ENCODE results near the gene RNF212.

DNA sequence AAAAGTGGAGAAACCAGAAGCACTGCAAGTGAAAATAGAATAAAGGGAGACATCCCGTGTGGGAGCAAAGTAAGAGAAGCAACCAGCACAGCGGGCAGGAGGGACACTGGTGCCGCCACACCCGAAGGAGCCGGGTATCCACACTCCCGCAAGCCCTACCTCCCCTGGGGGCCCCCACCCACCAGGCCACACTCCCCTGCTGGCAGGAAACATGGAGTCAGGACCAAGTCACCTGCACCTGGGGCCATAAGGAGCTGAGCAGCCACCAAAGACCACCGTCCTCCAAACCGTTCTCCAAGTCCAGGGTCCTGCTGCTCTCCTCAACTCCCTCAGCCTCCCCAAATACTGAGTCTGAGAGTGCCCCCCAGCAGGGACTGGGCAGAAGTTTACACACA is 71.4 kb downstream of the RNF212 start:
- TF ChIP-seq CREB1 (IDR thresholded peaks at IDR 0.05) (no peak), CREB1 (CRISPR knock-in tag; IDR thresholded peaks at IDR 0.05) (no peak), PPARG (CRISPR knock-in tag; conservative IDR thresholded peaks at IDR 0.05) (no peak), MYC (CRISPR knock-in tag; IDR thresholded peaks at IDR 0.05; ENCODE audit: borderline replicate concordance) (no peak), FOXK2 (IDR thresholded peaks at IDR 0.05) (no peak), PHF21A (CRISPR knock-in tag; IDR thresholded peaks at IDR 0.05) (no peak)
- TF ChIP-seq, protein P1, sequence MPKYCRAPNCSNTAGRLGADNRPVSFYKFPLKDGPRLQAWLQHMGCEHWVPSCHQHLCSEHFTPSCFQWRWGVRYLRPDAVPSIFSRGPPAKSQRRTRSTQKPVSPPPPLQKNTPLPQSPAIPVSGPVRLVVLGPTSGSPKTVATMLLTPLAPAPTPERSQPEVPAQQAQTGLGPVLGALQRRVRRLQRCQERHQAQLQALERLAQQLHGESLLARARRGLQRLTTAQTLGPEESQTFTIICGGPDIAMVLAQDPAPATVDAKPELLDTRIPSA (CRISPR knock-in tag; IDR thresholded peaks at IDR 0.05; ENCODE audit: borderline replicate concordance), result no peak

Data from HepG2 (cell line).